T-helper 22 cell (primary cell): ENCODE measurements around the gene PKDREJ.

Experiments used
- DNase-seq: peaks from one replicate; pipeline ENCODE4 v3.0.0-alpha.2; 2020; ENCODE audit warnings: low read depth

PKDREJ gene

GRCh38 chr22:46239261-46240048, 23.7 kb downstream of the PKDREJ start:
- no peak for DNase-seq

DNA sequence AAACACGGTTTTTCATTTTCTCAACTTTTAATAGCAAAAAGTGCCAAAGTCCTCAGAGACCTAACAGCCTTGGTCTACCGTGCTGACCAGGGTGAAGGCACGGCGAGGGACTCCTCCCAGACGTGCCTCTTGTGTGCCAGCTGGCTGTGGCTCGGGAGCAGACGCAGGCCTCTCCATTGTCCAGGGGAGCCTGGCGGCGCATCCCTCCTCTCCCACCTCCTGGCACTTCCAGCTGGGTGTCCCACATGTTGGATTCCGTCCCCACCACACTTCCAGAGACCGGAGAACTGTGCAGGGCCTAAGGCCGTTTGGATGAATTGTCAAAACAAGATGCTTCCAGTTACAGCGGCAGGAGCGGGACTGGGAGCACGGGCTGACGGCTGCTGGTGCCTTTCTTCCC, 24.6 kb downstream of the PKDREJ start:
- no peak for DNase-seq

DNA sequence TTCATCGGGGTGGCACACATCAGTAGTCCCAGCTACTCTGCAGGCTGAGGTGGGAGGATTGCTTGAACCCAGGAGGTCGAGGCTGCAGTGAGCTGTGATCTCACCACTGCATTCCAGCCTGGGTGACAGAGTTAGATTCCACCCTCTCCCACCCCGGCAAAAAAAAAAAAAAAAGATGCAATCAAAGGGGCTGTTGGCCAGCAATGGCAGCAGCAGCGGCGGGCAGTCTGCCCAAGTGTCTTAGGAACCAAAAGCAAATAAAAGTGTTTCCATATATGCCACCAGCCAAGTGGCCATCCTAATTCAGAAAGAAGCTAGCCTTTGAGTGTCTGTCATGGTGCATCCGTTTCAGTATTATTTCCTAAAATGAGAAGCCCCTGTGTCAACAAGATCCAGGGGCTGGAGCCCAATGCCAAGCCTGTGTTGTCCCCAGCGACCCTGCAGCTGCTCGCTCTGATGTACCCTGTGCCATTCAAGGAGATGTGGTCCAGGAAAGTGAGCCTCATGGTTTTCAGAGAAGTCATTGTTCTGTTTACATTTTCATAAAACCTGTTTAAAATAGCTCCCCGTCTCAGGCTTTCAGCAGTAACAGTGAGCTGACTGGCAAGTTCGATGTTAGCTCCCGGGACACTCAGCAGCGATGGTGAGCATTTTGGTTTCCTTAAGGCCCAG, 25.6 kb downstream of the PKDREJ start:
- DNase-seq: no peak

GRCh38 chr22:46234969-46235368, 28.2 kb downstream of the PKDREJ start:
- no peak for DNase-seq

DNA sequence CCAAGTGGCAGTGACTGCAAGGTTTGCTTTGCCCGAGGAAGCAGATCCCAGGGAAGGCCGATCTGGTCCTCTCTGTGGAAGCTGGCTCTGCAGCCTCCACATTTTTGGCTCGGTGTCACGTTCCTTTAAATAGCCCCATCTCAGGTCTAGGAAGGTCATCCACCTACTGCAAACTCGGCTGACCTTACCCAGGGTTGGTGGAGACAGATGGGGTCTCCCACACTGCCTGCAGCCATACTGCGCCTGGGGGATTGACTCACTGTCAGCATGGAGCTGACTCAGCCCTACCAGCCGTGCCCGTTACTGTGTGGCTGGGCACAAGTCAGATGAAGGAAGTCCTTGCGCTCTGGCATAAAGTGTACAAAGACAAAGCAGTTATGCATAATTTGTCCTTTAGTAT, 29.9 kb downstream of the PKDREJ start:
- no peak for DNase-seq

DNA sequence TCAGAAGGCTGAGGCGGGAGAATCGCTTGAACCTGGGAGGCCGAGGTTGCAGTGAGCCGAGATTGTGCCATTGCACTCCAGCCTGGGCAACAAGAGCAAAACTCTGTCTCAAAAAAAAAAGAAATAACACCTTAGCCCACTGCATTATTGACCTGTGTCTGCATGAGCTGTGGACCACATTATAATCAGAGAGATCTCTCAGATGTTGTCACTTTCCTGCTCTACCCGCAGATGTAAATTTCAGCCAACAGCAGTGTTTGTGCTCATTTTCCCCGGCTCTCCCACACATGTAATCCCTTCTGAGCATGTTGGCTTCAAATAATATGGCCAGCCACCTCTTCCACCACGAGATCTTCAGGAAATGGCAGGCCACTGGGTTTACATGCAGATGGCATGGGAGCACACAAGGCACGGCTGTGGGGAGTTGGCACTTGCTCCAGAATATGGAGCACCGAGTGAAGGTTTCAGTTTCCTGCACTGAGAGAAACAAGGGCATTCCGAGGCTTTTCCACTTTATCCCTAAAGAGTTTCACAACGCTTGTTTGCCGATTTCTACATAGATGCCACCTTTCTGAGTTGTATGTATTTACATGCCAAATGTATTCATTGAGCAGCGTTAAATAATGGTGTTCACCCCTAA, 32.8 kb downstream of the PKDREJ start:
- DNase-seq: no peak

- no peak for DNase-seq
Measured at GRCh38 chr22:46229701-46230100, 33.4 kb downstream of the PKDREJ start.

- no peak for DNase-seq
Measured at GRCh38 chr22:46226577-46226976, 36.6 kb downstream of the PKDREJ start.

DNA sequence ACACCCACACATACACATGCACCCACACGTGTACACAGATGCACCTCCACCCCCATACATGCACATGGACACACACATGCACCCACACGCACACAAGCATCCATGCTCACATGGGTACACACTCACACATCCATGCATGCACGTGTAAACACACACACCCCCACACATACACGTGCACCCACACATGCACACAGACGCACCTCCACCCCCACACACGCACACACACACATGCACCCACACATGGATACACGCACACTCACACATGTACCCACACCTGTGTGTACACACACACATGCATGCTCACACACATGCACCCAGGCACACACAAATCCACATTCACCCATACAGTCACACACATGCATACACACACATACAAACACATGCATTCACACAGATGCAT, 37.5 kb downstream of the PKDREJ start:
- DNase-seq: no peak

DNA sequence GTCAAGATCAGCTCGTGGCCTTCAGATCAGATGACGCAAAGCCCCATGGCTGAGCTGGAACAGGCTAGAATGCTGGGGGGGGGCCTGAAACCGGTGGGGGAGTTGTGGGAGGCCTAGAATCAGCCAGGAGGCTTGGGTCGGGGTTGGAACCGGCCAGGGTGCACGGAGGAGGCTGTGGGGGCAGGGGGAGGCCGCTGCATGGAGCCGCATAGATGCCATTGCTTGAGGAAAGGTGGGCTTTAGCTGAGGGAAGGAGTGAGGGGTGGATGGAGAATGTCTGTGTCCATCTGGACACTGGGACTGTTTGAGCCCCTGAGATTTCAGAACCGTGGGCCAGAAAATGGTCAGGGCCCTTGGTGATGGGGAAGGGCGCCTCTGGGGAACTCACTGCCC, 38.2 kb downstream of the PKDREJ start:
- DNase-seq: no peak

DNA sequence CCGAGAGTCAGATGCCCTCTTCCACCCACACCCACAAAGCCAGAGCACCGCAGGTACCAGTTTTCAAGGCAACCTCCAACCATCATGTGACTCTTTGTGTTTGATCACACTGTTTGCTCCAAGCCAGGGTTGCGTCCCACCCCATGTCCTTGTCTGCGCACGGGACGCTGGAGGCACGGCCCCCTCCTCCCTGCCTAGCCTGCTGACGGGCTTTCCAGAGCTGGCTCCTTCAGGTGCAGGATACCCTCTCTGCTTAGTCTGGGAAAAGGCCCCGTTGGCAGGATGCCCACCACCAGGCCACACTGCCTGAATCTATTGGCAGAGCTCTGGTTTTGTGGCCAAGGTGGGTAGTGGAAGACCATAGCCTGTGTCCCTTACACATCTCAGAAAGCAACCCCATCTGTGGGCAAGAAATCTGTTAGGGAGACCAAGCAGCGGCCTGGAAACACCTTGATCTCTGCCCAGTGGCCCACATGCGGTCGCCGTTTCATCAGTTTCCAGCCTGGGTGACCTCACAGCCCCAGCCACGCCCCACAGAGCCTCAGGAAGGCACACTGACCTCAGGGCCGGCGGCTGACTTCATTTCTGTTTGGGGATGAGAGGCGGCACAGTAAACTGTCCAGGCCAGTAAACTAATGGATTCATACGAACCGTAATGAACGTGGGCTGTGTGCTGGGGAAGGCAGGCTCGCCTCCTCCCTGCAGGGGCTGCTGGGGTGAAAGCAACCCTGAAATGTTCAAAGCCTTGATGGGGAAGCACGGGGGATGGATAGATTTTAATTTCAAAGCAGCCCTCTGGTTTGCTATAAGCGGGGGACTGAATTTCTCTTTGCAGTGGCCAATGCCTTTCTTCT, 38.9 kb downstream of the PKDREJ start:
- DNase-seq: no peak

GRCh38 chr22:46220921-46221320, 42.2 kb downstream of the PKDREJ start:
- DNase-seq: no peak

DNA sequence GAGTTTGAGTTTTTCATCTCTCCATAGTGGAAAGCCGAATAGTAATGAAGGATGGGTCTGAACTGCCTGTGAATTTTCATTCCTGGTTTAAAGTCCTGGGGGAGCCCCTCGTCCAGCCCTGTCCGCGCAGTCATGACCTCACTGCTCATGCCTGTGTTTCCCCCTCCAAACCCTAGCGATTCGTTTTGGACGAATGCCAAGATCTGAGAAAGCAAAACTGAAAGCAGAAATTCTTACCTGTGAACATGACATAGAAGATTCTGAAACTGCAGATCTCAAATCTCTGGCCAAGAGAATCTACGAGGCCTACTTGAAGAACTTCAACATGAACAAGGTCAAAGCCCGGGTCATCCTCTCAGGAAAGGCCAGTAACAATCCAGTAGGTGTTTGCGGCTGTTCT, 43.5 kb downstream of the PKDREJ start:
- no peak for DNase-seq

GRCh38 chr22:46214616-46215015, 48.5 kb downstream of the PKDREJ start:
- DNase-seq: no peak

DNA sequence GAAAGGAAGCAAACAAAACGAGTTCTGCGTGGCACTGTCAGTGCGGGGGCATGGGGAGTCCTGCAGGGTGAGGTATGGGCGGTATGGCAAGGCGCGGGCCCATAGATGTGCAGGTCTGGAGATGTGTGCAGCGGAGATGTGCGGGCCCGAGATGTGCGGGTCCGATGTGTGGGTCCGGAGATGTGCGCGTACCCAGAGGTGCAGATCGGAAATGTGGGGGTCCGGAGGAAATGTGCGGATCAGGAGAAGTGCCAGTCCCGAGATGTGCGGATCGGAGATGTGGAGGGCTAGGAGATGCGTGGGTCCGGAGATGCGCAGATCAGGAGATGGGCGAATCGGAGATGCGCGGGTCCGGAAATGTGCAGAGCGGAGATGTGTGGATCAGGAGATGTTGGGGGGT, 49.0 kb downstream of the PKDREJ start:
- DNase-seq: no peak

DNA sequence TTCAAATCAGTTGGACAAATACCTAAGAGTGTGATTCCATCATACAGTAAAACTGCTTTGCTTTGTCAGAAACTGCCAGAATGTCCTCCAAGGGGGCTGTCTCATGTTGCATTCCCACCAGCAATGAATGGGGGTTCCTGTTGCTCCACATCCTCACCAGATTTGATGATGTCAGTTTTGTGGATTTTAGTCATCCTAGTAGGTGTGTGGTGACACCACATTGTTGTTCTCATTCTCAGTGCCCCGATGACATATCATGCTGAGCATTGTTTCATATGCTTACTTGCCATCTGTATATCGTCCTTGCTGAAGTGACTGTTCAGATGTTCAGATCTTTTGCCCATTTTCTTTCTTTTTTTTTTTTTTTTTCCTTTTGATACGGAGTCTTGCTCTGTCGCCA, 50.1 kb downstream of the PKDREJ start:
- DNase-seq: no peak

- no peak for DNase-seq
Measured at GRCh38 chr22:46212195-46212594, 50.9 kb downstream of the PKDREJ start.

GRCh38 chr22:46209262-46209661, 53.9 kb downstream of the PKDREJ start:
- DNase-seq: no peak
